A375 (cell line): ENCODE data around the gene OXGR1. TPM values are rescaled to one million over a fixed set of nuclear protein-coding genes. Genes with fewer than 3 reads are reported as not detected.

ENCODE experiments used
- small RNA-seq: library from RNA; depleted of rRNA; stranded (forward); fragments of <200 nt; gene quantifications from one replicate; pipeline ENCODE3, GENCODE V24; 2014
- total RNA-seq: library from RNA; depleted of rRNA; stranded (reverse); fragments of >200 nt; shearing (Covaris generic); gene quantifications from 2 replicates; pipeline ENCODE4 v1.2.3, GENCODE V29; 2014; rRNA removed

Gene OXGR1
- 0.38 and 0.66 TPM in 2 replicates for total RNA-seq

GRCh38 chr13:96994017-96994857 is at the start of gene OXGR1:
OXGR1 (minus strand) TSS chr13:96994476; CDS start chr13:96987759, 6,717 bp downstream.

Small RNAs within 50 kb of the gene (small RNA-seq; reads per million reads assigned to genes)
- not detected for gene RN7SKP7

Other genes starting within 250 kb of the OXGR1 start
- gene MBNL2, start 227.9 kb upstream of the OXGR1 start, total RNA-seq, result 29.7 and 38.8 TPM in 2 replicates